Thyroid gland (tissue), 4 donors: ENCODE results near the gene IGF2R.

Experiments
- CTCF ChIP-seq, 6 experiments: fragments of 200-600 bp in 3 of 6; fragments of 450-650 bp in 3 of 6; sonication (generic) in 3 of 6; IDR thresholded peaks; one replicate each; pipeline ENCODE4 v1.5.1; 2016 to 2019; ENCODE audit warnings: antibody characterized with exemption in 6 of 6, mild to moderate bottlenecking in 2 of 6, inconsistent platforms in 1 of 6, moderate library complexity in 1 of 6
- POLR2A ChIP-seq, 2 donors: fragments of 450-650 bp; IDR thresholded peaks; one replicate each; pipeline ENCODE4 v1.6.1; 2017; ENCODE audit warnings: antibody characterized with exemption in 2 of 2, mild to moderate bottlenecking in 2 of 2, moderate library complexity in 1 of 2

- TF ChIP-seq POLR2A (IDR thresholded peaks at IDR 0.05) (no peak), CTCF (IDR thresholded peaks at IDR 0.05) (no peak)
Observed at GRCh38 chr6:160137130-160137988, 168.5 kb downstream of the IGF2R start.
